WTC11 (cell line): ENCODE results near the gene SALL1.

Experiments
- CTCF ChIP-seq: fragments of 200-600 bp; IDR thresholded peaks from 2 replicates; pipeline ENCODE4 v1.8.0; 2022; ENCODE audit warnings: antibody characterized with exemption
- NR2C2 ChIP-seq: sonication (generic); formaldehyde crosslinking; IDR thresholded peaks from 2 replicates; pipeline ENCODE4 v1.8.0; 2022; ENCODE audit warnings: mild to moderate bottlenecking, missing genetic modification reagents

- TF ChIP-seq CTCF, result no peak
- no peak for TF ChIP-seq NR2C2 (CRISPR knock-in tag)
Measured at GRCh38 chr16:51106535-51106934, 44.5 kb downstream of the SALL1 start.
